ENCODE data around the gene GALNT2. TPM values are rescaled to one million over a fixed set of nuclear protein-coding genes. Genes with fewer than 3 reads are reported as not detected.

The GALNT2 gene
- total and polyA plus RNA-seq, 2 of the 4 experiments (the other 2 are of a cell fraction), result 50.4 to 189 TPM

DNA sequence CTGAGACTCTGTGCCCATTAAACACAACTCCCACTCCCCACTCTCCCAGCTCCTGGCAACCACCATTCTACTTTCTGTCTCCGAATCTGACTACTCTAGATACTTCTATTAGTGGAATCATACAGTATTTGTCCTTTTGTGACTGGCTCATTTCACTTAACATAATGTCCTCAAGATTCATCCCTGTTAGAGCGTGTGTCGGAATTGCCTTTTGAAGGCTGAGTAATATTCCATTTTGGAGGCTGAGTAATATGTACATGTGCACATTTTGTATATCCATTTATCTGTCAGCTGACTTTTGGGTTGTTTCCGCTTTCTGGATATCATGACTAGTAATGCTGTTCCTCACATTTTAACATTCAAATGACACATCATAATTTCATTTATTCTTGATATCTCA is 30.3 kb downstream of the GALNT2 start:
- no peaks in the 10 kb centered on the region for H3K9me3 ChIP-seq (ENCODE audit: control insufficient read depth, insufficient read depth, low read length)
- no peak overlapping the region for H3K4me2 ChIP-seq (ENCODE audit: low read depth, low read length)
- no peak overlapping the region for H4K5ac ChIP-seq (ENCODE audit: low read depth, low read length)
- H2BK20ac ChIP-seq (ENCODE audit: low read depth, low read length), result no peak overlapping the region
- intact Hi-C loops (cut with micrococcal nuclease) (no loop called here), dilution Hi-C loops (cut with HindIII; ENCODE audit: low sequenced_read_pairs, unreplicated experiment) (no loop called here), in situ Hi-C loops (cut with MboI; ENCODE audit: low sequenced_read_pairs) (loop anchor here (25.0 kb wide), 1 partner anchor 765 kb away; the partner anchor contains the start of gene C1orf198)
- no peak overlapping the region for H3K56ac ChIP-seq (ENCODE audit: extremely low read depth, insufficient read depth, low read length)
- H4K8ac ChIP-seq (ENCODE audit: low read depth in 2 of 2, low read length in 2 of 2), result no peak overlapping the region
- no peak overlapping the region for H3K18ac ChIP-seq (ENCODE audit: low read depth, low read length)
- TF ChIP-seq RFX5 (IDR thresholded peaks at IDR 0.05; ENCODE audit: low read depth, low read length) (no peak), MXI1 (IDR thresholded peaks at IDR 0.05; ENCODE audit: borderline replicate concordance, low read depth, low read length) (no peak), CHD1 (IDR thresholded peaks at IDR 0.05; ENCODE audit: low read depth, low read length) (no peak), SMC3 (IDR thresholded peaks at IDR 0.05; ENCODE audit: low read depth, low read length) (no peak), POLR2A (IDR thresholded peaks at IDR 0.05; ENCODE audit: low read depth, low read length) (no peak), BHLHE40 (IDR thresholded peaks at IDR 0.05; ENCODE audit: low read depth, low read length) (no peak)
- TF ChIP-seq, protein P1, sequence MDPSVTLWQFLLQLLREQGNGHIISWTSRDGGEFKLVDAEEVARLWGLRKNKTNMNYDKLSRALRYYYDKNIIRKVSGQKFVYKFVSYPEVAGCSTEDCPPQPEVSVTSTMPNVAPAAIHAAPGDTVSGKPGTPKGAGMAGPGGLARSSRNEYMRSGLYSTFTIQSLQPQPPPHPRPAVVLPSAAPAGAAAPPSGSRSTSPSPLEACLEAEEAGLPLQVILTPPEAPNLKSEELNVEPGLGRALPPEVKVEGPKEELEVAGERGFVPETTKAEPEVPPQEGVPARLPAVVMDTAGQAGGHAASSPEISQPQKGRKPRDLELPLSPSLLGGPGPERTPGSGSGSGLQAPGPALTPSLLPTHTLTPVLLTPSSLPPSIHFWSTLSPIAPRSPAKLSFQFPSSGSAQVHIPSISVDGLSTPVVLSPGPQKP (IDR thresholded peaks at IDR 0.05; ENCODE audit: borderline replicate concordance, low read depth, low read length), result no peak
- TF ChIP-seq, protein P2, sequence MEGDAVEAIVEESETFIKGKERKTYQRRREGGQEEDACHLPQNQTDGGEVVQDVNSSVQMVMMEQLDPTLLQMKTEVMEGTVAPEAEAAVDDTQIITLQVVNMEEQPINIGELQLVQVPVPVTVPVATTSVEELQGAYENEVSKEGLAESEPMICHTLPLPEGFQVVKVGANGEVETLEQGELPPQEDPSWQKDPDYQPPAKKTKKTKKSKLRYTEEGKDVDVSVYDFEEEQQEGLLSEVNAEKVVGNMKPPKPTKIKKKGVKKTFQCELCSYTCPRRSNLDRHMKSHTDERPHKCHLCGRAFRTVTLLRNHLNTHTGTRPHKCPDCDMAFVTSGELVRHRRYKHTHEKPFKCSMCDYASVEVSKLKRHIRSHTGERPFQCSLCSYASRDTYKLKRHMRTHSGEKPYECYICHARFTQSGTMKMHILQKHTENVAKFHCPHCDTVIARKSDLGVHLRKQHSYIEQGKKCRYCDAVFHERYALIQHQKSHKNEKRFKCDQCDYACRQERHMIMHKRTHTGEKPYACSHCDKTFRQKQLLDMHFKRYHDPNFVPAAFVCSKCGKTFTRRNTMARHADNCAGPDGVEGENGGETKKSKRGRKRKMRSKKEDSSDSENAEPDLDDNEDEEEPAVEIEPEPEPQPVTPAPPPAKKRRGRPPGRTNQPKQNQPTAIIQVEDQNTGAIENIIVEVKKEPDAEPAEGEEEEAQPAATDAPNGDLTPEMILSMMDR (conservative IDR thresholded peaks at IDR 0.05; ENCODE audit: low read depth, low read length), result no peak
- TF ChIP-seq, protein P3, sequence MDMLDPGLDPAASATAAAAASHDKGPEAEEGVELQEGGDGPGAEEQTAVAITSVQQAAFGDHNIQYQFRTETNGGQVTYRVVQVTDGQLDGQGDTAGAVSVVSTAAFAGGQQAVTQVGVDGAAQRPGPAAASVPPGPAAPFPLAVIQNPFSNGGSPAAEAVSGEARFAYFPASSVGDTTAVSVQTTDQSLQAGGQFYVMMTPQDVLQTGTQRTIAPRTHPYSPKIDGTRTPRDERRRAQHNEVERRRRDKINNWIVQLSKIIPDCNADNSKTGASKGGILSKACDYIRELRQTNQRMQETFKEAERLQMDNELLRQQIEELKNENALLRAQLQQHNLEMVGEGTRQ (IDR thresholded peaks at IDR 0.05; ENCODE audit: low read depth, low read length), result no peak
- H3K9ac ChIP-seq (ENCODE audit: low read depth, low read length), result no peak overlapping the region
- H3K36me3 ChIP-seq (ENCODE audit: control insufficient read depth, insufficient read depth, low read length), result peaks cover 6% of the 10 kb centered on the region; the same call in 1 of the 2 replicates
- ChIA-PET CTCF (no interaction called here), POLR2A (ENCODE audit: unreplicated experiment) (no interaction called here)
- H3K9me1 ChIP-seq (ENCODE audit: insufficient read depth, low read length), result peaks cover 12% of the 10 kb centered on the region
- no peak overlapping the region for H4K91ac ChIP-seq (ENCODE audit: insufficient read depth, low read depth, low read length)
- H3K79me1 ChIP-seq (ENCODE audit: low read depth in 1 of 2, low read length in 2 of 2), result peaks cover 54 to 64% of the 10 kb centered on the region in 2 experiments
- no CpG with 5 or more reads among the region's 4 CpGs for WGBS, 2 experiments (ENCODE audit: extremely low coverage in 2 of 2, insufficient read length in 1 of 2)
- H2AK9ac ChIP-seq (replicated peaks; ENCODE audit: low read depth, low read length, poor library complexity), result no peak overlapping the region
- no peak for DNase-seq
- H2AK5ac ChIP-seq (ENCODE audit: low read depth, low read length), result no peak overlapping the region
- H3K14ac ChIP-seq (replicated peaks; ENCODE audit: low read depth, low read length), result no peak overlapping the region
- no peaks in the 10 kb centered on the region for H3K27me3 ChIP-seq (ENCODE audit: control insufficient read depth, insufficient read depth, low read length)
- H2BK5ac ChIP-seq (ENCODE audit: low read depth, low read length, poor library complexity, severe bottlenecking), result no peak overlapping the region
- H3K27ac ChIP-seq (ENCODE audit: insufficient read depth, low read length), result no peak overlapping the region
- peaks cover 5% of the 10 kb centered on the region for H3K4me1 ChIP-seq (ENCODE audit: control insufficient read depth, insufficient read depth, low read length)
- no peak overlapping the region for H3K4me3 ChIP-seq (ENCODE audit: insufficient read depth, low read depth, low read length)
- no peak overlapping the region for H2BK15ac ChIP-seq (ENCODE audit: low read depth, low read length)
- BruUV-seq (replicated peaks), result no TSS peak
- no peak overlapping the region for H3K23ac ChIP-seq (ENCODE audit: low read depth, low read length)
- H4K20me1 ChIP-seq (ENCODE audit: insufficient read depth, low read length), result peaks cover 3% of the 10 kb centered on the region; the same call in 1 of the 2 replicates
- H2BK120ac ChIP-seq (ENCODE audit: low read depth, low read length), result no peak overlapping the region
- no peak overlapping the region for H3K4ac ChIP-seq (ENCODE audit: low read depth, low read length)
- ATAC-seq (ENCODE audit: low read depth), result no peak
- H2AFZ ChIP-seq (replicated peaks; ENCODE audit: low read length, poor library complexity), result no peak overlapping the region

Measured in IMR-90 (cell line).